Gastroesophageal sphincter (tissue), 3 donors: ENCODE results near the gene ANKFY1.

Experiments used
- CTCF ChIP-seq, 4 experiments: fragments of 200-600 bp in 2 of 4; fragments of 450-650 bp in 2 of 4; sonication (generic) in 1 of 4; IDR thresholded peaks; one replicate each; pipeline ENCODE4 v1.5.1; 2017 to 2019; ENCODE audit warnings: antibody characterized with exemption in 4 of 4, mild to moderate bottlenecking in 2 of 4, moderate library complexity in 2 of 4
- POLR2AphosphoS5 ChIP-seq: sonication (generic); formaldehyde crosslinking; IDR thresholded peaks from one replicate; pipeline ENCODE4 v1.6.1; 2017; ENCODE audit warnings: antibody characterized with exemption

GRCh38 chr17:4256952-4257351 lies 6.8 kb downstream of the ANKFY1 start:
- TF ChIP-seq CTCF (IDR thresholded peaks at IDR 0.05), result no peak
- no peak for TF ChIP-seq POLR2AphosphoS5
